B cell (primary cell): ENCODE measurements around the gene ADAR.

ENCODE experiments used
- CTCF ChIP-seq: fragments of 200-600 bp; IDR thresholded peaks from one replicate; pipeline ENCODE4 v1.8.0; 2022; ENCODE audit warnings: antibody characterized with exemption, mild to moderate bottlenecking
- EZH2 ChIP-seq: IDR thresholded peaks from 2 replicates; pipeline ENCODE4 v1.6.1; 2012; ENCODE audit warnings: borderline replicate concordance, low read depth, mild to moderate bottlenecking, moderate library complexity, low read length; ENCODE audit not compliant: insufficient read depth, poor library complexity, severe bottlenecking

DNA sequence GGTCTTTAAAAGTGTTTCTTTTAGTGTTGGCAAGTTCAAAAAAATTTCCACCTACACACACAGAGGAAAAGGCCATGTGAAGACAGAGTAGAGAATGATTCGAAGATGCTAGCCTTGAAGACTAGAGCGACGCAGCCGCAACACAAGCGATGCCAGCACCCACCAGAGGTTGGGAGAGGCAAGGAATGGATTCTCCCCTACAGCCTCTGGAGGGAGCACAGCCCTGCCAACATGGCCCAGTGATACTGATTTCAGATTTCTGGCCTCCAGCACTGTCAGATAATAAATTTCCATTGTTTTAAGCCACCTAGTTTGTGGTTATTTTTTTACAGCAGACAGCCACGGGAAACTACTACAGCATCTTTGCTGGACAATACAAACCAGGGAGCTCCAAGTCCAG lies 6.9 kb upstream of the ADAR start:
- TF ChIP-seq CTCF (no peak), EZH2 (no peak)
